ENCODE data around the gene CLDN34.

CLDN34 gene

GRCh38 chrX:9947131-9947794 lies 19.9 kb upstream of the CLDN34 start:
- TF ChIP-seq CREB1 (IDR thresholded peaks at IDR 0.05; ENCODE audit: low read depth) (no peak), TCF12 (IDR thresholded peaks at IDR 0.05; ENCODE audit: low read depth) (no peak), EGR1 (IDR thresholded peaks at IDR 0.05) (no peak), CEBPB (IDR thresholded peaks at IDR 0.05) (no peak), TEAD4 (IDR thresholded peaks at IDR 0.05) (no peak), MAX (IDR thresholded peaks at IDR 0.05) (no peak), YY1 (IDR thresholded peaks at IDR 0.05; ENCODE audit: low read depth) (no peak), RAD21 (IDR thresholded peaks at IDR 0.05; ENCODE audit: low read depth) (no peak), USF1 (IDR thresholded peaks at IDR 0.05) (no peak), EP300 (IDR thresholded peaks at IDR 0.05; ENCODE audit: borderline replicate concordance) (no peak), TAF1 (IDR thresholded peaks at IDR 0.05; ENCODE audit: low read depth) (no peak), NFIC (IDR thresholded peaks at IDR 0.05) (no peak), FOXM1 (IDR thresholded peaks at IDR 0.05; ENCODE audit: borderline replicate concordance, low read depth) (no peak), ZBTB7A (IDR thresholded peaks at IDR 0.05; ENCODE audit: low read depth) (no peak)
- TF ChIP-seq, protein P1, sequence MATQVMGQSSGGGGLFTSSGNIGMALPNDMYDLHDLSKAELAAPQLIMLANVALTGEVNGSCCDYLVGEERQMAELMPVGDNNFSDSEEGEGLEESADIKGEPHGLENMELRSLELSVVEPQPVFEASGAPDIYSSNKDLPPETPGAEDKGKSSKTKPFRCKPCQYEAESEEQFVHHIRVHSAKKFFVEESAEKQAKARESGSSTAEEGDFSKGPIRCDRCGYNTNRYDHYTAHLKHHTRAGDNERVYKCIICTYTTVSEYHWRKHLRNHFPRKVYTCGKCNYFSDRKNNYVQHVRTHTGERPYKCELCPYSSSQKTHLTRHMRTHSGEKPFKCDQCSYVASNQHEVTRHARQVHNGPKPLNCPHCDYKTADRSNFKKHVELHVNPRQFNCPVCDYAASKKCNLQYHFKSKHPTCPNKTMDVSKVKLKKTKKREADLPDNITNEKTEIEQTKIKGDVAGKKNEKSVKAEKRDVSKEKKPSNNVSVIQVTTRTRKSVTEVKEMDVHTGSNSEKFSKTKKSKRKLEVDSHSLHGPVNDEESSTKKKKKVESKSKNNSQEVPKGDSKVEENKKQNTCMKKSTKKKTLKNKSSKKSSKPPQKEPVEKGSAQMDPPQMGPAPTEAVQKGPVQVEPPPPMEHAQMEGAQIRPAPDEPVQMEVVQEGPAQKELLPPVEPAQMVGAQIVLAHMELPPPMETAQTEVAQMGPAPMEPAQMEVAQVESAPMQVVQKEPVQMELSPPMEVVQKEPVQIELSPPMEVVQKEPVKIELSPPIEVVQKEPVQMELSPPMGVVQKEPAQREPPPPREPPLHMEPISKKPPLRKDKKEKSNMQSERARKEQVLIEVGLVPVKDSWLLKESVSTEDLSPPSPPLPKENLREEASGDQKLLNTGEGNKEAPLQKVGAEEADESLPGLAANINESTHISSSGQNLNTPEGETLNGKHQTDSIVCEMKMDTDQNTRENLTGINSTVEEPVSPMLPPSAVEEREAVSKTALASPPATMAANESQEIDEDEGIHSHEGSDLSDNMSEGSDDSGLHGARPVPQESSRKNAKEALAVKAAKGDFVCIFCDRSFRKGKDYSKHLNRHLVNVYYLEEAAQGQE (IDR thresholded peaks at IDR 0.05; ENCODE audit: low read depth) = no peak

DNA sequence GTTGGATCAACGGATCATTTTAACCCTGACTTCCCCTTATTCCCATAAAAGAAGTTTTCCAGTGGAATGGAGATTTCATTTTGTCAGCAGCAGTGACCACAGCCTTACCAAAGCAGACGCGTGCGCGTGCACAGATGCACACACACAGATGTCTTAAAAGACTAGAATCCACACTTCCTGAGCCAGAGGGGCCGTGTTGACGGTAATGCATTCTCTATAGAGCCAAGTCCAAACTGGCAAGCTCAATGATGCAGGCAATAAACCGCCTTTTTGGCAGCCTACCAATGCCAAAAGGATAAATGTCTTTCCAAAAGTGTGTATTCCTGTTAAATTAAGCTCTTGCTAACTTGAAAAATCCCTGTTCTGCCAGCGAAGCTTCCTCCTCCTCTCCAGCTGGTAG lies 18.8 kb upstream of the CLDN34 start:
- TF ChIP-seq TEAD4 (IDR thresholded peaks at IDR 0.05) = no peak
- TF ChIP-seq TCF12 (IDR thresholded peaks at IDR 0.05; ENCODE audit: low read depth) = no peak
- TF ChIP-seq NFIC (IDR thresholded peaks at IDR 0.05) = no peak
- no peak for TF ChIP-seq USF1 (IDR thresholded peaks at IDR 0.05)
- no peak for TF ChIP-seq YY1 (IDR thresholded peaks at IDR 0.05; ENCODE audit: low read depth)
- no peak for TF ChIP-seq MAX (IDR thresholded peaks at IDR 0.05)
- no peak for TF ChIP-seq EP300 (IDR thresholded peaks at IDR 0.05; ENCODE audit: borderline replicate concordance)
- no peak for TF ChIP-seq CREB1 (IDR thresholded peaks at IDR 0.05; ENCODE audit: low read depth)
- TF ChIP-seq FOXM1 (IDR thresholded peaks at IDR 0.05; ENCODE audit: borderline replicate concordance, low read depth) = no peak
- no peak for TF ChIP-seq EGR1 (IDR thresholded peaks at IDR 0.05)
- TF ChIP-seq CEBPB (IDR thresholded peaks at IDR 0.05) = no peak
- TF ChIP-seq RAD21 (IDR thresholded peaks at IDR 0.05; ENCODE audit: low read depth) = no peak
- TF ChIP-seq, protein P1 (IDR thresholded peaks at IDR 0.05; ENCODE audit: low read depth) = no peak
- no peak for TF ChIP-seq ZBTB7A (IDR thresholded peaks at IDR 0.05; ENCODE audit: low read depth)
- no peak for TF ChIP-seq TAF1 (IDR thresholded peaks at IDR 0.05; ENCODE audit: low read depth)

GRCh38 chrX:9952300-9952699 lies 14.9 kb upstream of the CLDN34 start:
- no peak for TF ChIP-seq ZBTB7A (IDR thresholded peaks at IDR 0.05; ENCODE audit: low read depth)
- TF ChIP-seq, protein P1 (IDR thresholded peaks at IDR 0.05; ENCODE audit: low read depth) = no peak
- no peak for TF ChIP-seq FOXM1 (IDR thresholded peaks at IDR 0.05; ENCODE audit: borderline replicate concordance, low read depth)
- TF ChIP-seq EGR1 (IDR thresholded peaks at IDR 0.05) = no peak
- no peak for TF ChIP-seq MAX (IDR thresholded peaks at IDR 0.05)
- TF ChIP-seq CREB1 (IDR thresholded peaks at IDR 0.05; ENCODE audit: low read depth) = no peak
- TF ChIP-seq TAF1 (IDR thresholded peaks at IDR 0.05; ENCODE audit: low read depth) = no peak
- TF ChIP-seq USF1 (IDR thresholded peaks at IDR 0.05) = no peak
- no peak for TF ChIP-seq CEBPB (IDR thresholded peaks at IDR 0.05)
- TF ChIP-seq EP300 (IDR thresholded peaks at IDR 0.05; ENCODE audit: borderline replicate concordance) = no peak
- no peak for TF ChIP-seq NFIC (IDR thresholded peaks at IDR 0.05)
- TF ChIP-seq TCF12 (IDR thresholded peaks at IDR 0.05; ENCODE audit: low read depth) = no peak
- no peak for TF ChIP-seq TEAD4 (IDR thresholded peaks at IDR 0.05)
- TF ChIP-seq RAD21 (IDR thresholded peaks at IDR 0.05; ENCODE audit: low read depth) = no peak
- no peak for TF ChIP-seq YY1 (IDR thresholded peaks at IDR 0.05; ENCODE audit: low read depth)
